OCI-LY7 (cell line): ENCODE measurements around the gene PARP3. TPM values are rescaled to one million over a fixed set of nuclear protein-coding genes. Genes with fewer than 3 reads are reported as not detected.
A peak's percentile ranks its signal among the peaks of the same experiment; 100 is the strongest.

Source experiments
- BruUV-seq: library from RNA; stranded (reverse); fragments of 400-500 nt; replicated peaks from 2 replicates; lab custom pipeline; 2021; lab: Mats Ljungman, UMichigan
- CTCF ChIA-PET: fragments of 300-600 bp; sonication (Branson Sonifier 250); formaldehyde crosslinking; loops from one replicate; lab custom pipeline; 2022; ENCODE audit warnings: antibody characterized with exemption; ENCODE audit not compliant: unreplicated experiment; lab: Charles Lee
- POLR2A ChIA-PET: fragments of 300-600 bp; sonication (Branson Sonifier 250); formaldehyde crosslinking; loops from one replicate; lab custom pipeline; 2022; ENCODE audit warnings: antibody characterized with exemption; lab: Charles Lee
- DNase-seq: peaks from one replicate; pipeline ENCODE4 v3.0.0-alpha.2; 2015; ENCODE audit warnings: low spot score
- H2AFZ ChIP-seq: fragments of 200-600 bp; sonication (generic), shearing (Covaris generic); 2 replicates; pipeline ENCODE4 v1.6.1; 2014; ENCODE audit warnings: mild to moderate bottlenecking, antibody characterized with exemption, low read length, moderate library complexity
- H3K27ac ChIP-seq: fragments of 200-600 bp; sonication (generic); 2 replicates; pipeline ENCODE4 v1.5.1; 2014; ENCODE audit warnings: mixed run types, low read depth, mild to moderate bottlenecking, moderate library complexity, low read length, inconsistent platforms; ENCODE audit not compliant: poor library complexity, severe bottlenecking
- H3K36me3 ChIP-seq: fragments of 200-600 bp; sonication (generic); 2 replicates; pipeline ENCODE4 v1.6.1; 2014; ENCODE audit warnings: mild to moderate bottlenecking, antibody characterized with exemption, low read length, moderate library complexity, mixed read lengths; ENCODE audit not compliant: insufficient read depth
- H3K4me1 ChIP-seq: fragments of 200-600 bp; sonication (generic); 2 replicates; pipeline ENCODE4 v1.5.1; 2014; ENCODE audit warnings: mild to moderate bottlenecking, low read length; ENCODE audit not compliant: insufficient read depth, poor library complexity, severe bottlenecking
- H3K4me2 ChIP-seq: fragments of 200-600 bp; sonication (generic); 2 replicates; pipeline ENCODE4 v1.6.1; 2014; ENCODE audit warnings: mild to moderate bottlenecking, low read length
- H3K4me3 ChIP-seq: fragments of 200-600 bp; sonication (generic); 2 replicates; pipeline ENCODE4 v1.5.1; 2014; ENCODE audit warnings: mild to moderate bottlenecking, low read depth, low read length; ENCODE audit not compliant: poor library complexity, severe bottlenecking
- H3K79me2 ChIP-seq: fragments of 200-600 bp; sonication (generic); 2 replicates; pipeline ENCODE4 v1.6.1; 2016; ENCODE audit warnings: low read depth, mild to moderate bottlenecking, low read length, moderate library complexity, mixed read lengths; ENCODE audit not compliant: insufficient read depth
- H3K9me2 ChIP-seq: fragments of 200-600 bp; sonication (generic); 2 replicates; pipeline ENCODE4 v1.6.1; 2016; ENCODE audit warnings: mild to moderate bottlenecking, low read length, mixed read lengths; ENCODE audit not compliant: insufficient read depth
- H3K9me3 ChIP-seq: fragments of 200-600 bp; sonication (generic); 2 replicates; pipeline ENCODE4 v1.6.1; 2014; ENCODE audit warnings: mild to moderate bottlenecking, mixed run types, low read length, mixed read lengths
- H4K20me1 ChIP-seq: fragments of 200-600 bp; sonication (generic); 2 replicates; pipeline ENCODE4 v1.6.1; 2014; ENCODE audit warnings: mild to moderate bottlenecking, antibody characterized with exemption, low read length, moderate library complexity, mixed read lengths; ENCODE audit not compliant: insufficient read depth
- EZH2phosphoT487 ChIP-seq: fragments of 200-600 bp; sonication (generic); IDR thresholded peaks from 2 replicates; pipeline ENCODE4 v1.6.1; 2018; ENCODE audit warnings: low read depth, borderline replicate concordance, mild to moderate bottlenecking, mixed run types, antibody characterized with exemption, low read length, moderate library complexity, mixed read lengths
- intact Hi-C: fragments of 100-400 bp; cut with micrococcal nuclease; formaldehyde crosslinking; loops from one replicate; pipeline ENCODE4 v1.10.0; 2022; ENCODE audit not compliant: unreplicated experiment
- total RNA-seq, 2 experiments: library from RNA; depleted of rRNA in 1 of 2; stranded (reverse); fragments of >200 nt in 1 of 2; shearing (Covaris generic) in 1 of 2; gene quantifications; 2 replicates each; pipeline ENCODE4 v1.2.3, GENCODE V29; 2014 to 2022
- TF ChIP-seq, protein P1 (sequence below): fragments of 200-600 bp; sonication (generic); conservative IDR thresholded peaks from 2 replicates; pipeline ENCODE4 v1.5.1; 2014; ENCODE audit warnings: mild to moderate bottlenecking, antibody characterized with exemption, low read length, moderate library complexity, mixed read lengths

Gene PARP3
- total RNA-seq, 2 experiments from 2014 or later = 11.9 to 12.0 TPM

DNA sequence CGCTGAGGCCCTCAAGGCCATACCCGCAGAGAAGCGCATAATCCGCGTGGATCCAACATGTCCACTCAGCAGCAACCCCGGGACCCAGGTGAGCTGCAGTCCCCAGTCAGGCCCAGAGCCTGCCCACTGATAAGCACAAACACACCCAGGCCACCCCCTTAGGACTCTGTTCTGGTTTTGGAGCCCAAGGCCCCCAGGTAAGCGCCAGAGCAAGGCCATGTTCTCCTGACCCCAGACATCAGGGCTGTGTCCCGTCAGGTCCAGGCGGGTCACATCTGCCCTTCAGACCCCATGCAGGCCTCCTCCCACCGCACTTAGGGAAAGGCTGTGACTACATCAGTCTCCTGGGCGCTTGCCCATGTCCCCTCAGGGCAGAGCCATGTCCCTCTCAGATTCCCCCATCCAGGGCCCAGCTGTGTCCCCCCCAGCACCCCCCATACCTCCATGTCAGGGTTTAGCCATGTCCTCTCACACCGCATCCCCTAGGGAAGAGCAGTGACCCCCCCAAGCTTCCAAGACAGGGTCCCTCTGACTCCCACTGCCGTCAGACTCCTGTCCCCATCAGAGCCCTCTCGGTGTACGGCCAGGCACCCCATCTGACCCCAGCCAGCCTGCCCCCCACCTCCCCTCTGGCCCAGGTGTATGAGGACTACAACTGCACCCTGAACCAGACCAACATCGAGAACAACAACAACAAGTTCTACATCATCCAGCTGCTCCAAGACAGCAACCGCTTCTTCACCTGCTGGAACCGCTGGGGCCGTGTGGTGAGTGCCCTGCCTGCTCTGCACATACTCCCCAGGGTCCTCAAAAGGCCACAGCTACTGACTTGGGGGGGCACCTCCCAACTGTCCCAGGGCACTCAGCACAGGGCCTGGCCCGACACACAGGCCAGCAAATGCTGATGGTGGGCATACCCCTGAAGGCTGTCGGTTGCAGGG is 1.6 kb downstream of the PARP3 start:
- Histone ChIP-seq H3K9me3 (no peaks in the 10 kb centered on the region), H3K4me2 (0 out of 2 replicates have a peak overlapping the region, but pooled peaks have one; percentile 86), H3K9me2 (no peaks in the 10 kb centered on the region), H3K4me1 (peaks cover 24% of the 10 kb centered on the region), H3K79me2 (peaks cover 23% of the 10 kb centered on the region), H4K20me1 (no peaks in the 10 kb centered on the region), H2AFZ (no peak overlapping the region), H3K4me3 (no peak overlapping the region), H3K36me3 (peaks cover 10% of the 10 kb centered on the region; the same call in 1 of the 2 replicates), H3K27ac (no peak overlapping the region)
- CTCF ChIA-PET = interaction anchor here (0.6 to 0.9 kb wide), 4 partner anchors 8 to 25 kb away, joined by 3 read pairs; no protein-coding TSS in a partner anchor
- no peak for DNase-seq
- no TSS peak for BruUV-seq
- TF ChIP-seq EZH2phosphoT487 = no peak
- TF ChIP-seq, protein P1, sequence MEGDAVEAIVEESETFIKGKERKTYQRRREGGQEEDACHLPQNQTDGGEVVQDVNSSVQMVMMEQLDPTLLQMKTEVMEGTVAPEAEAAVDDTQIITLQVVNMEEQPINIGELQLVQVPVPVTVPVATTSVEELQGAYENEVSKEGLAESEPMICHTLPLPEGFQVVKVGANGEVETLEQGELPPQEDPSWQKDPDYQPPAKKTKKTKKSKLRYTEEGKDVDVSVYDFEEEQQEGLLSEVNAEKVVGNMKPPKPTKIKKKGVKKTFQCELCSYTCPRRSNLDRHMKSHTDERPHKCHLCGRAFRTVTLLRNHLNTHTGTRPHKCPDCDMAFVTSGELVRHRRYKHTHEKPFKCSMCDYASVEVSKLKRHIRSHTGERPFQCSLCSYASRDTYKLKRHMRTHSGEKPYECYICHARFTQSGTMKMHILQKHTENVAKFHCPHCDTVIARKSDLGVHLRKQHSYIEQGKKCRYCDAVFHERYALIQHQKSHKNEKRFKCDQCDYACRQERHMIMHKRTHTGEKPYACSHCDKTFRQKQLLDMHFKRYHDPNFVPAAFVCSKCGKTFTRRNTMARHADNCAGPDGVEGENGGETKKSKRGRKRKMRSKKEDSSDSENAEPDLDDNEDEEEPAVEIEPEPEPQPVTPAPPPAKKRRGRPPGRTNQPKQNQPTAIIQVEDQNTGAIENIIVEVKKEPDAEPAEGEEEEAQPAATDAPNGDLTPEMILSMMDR = no peak
- intact Hi-C loops = loop anchor here (2.0 to 5.0 kb wide), 3 partner anchors 113 to 201 kb away; partner anchors contain the start of gene DUSP7
- POLR2A ChIA-PET = interaction anchor here (2.3 kb wide), 1 partner anchor 51 kb away, joined by 11 read pairs; the partner anchor contains the start of gene RPL29

DNA sequence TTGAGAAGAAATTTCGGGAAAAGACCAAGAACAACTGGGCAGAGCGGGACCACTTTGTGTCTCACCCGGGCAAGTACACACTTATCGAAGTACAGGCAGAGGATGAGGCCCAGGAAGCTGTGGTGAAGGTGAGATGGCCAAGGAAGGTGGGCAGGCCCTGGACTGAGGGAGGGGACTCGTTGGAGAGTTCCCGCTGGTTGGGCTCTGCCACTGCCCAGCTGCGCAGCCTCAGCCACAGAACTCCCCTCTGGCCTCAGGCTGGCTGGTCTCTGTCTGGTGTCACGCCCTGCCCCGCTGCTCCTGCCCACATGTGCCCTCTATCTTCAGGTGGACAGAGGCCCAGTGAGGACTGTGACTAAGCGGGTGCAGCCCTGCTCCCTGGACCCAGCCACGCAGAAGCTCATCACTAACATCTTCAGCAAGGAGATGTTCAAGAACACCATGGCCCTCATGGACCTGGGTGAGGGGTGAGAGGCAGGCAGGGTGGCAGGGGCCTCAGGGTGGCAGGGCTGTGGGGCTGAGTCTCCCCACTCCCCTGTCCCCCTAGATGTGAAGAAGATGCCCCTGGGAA is 2.4 kb downstream of the PARP3 start:
- no peaks in the 10 kb centered on the region for H3K9me2 ChIP-seq
- peaks cover 24% of the 10 kb centered on the region for H3K4me1 ChIP-seq
- DNase-seq = no peak
- intact Hi-C loops = loop anchor here (5.0 kb wide), 1 partner anchor 178 kb away; no protein-coding TSS in a partner anchor
- peaks cover 3% of the 10 kb centered on the region; the same call in 1 of the 2 replicates for H3K36me3 ChIP-seq
- POLR2A ChIA-PET = no interaction called here
- CTCF ChIA-PET = interaction anchor here (0.7 kb wide), 1 partner anchor 23 kb away, joined by 3 read pairs; no protein-coding TSS in a partner anchor
- no peaks in the 10 kb centered on the region for H3K9me3 ChIP-seq
- H3K4me2 ChIP-seq = no peak overlapping the region
- H3K79me2 ChIP-seq = peaks cover 21% of the 10 kb centered on the region
- TF ChIP-seq EZH2phosphoT487 = no peak
- TF ChIP-seq, protein P1 = no peak
- H3K27ac ChIP-seq = no peak overlapping the region
- no peaks in the 10 kb centered on the region for H4K20me1 ChIP-seq
- no peak overlapping the region for H3K4me3 ChIP-seq
- BruUV-seq = no TSS peak
- no peak overlapping the region for H2AFZ ChIP-seq
